Prostate gland (tissue), 2 donors: ENCODE measurements around the gene WDR48. TPM values are rescaled to one million over a fixed set of nuclear protein-coding genes. Genes with fewer than 3 reads are reported as not detected.

ENCODE experiments used
- DNase-seq: peaks from one replicate; pipeline ENCODE4 v3.0.0-alpha.2; 2019; ENCODE audit warnings: low spot score
- H3K27ac ChIP-seq, 2 donors: fragments of 200-600 bp; sonication (generic); 2 replicates each; pipeline ENCODE4 v1.5.1; 2017 to 2019
- H3K27me3 ChIP-seq: fragments of 200-600 bp; sonication (generic); replicated peaks from 2 replicates; pipeline ENCODE4 v1.5.1; 2019; ENCODE audit not compliant: insufficient read depth
- H3K36me3 ChIP-seq, 2 donors: fragments of 200-600 bp; sonication (generic); 1 replicate in 1 of 2; 2 replicates in 1 of 2; pipeline versions ENCODE4 v1.5.1 to v1.8.1; 2017 to 2019
- H3K4me1 ChIP-seq: fragments of 200-600 bp; sonication (generic); replicated peaks from 2 replicates; pipeline ENCODE4 v1.5.1; 2019
- H3K4me3 ChIP-seq, 2 donors: fragments of 200-600 bp; sonication (generic); 2 replicates each; pipeline ENCODE4 v1.5.1; 2017 to 2019
- H3K9me3 ChIP-seq: fragments of 200-600 bp; sonication (generic); 2 replicates; pipeline ENCODE4 v1.5.1; 2017
- CTCF ChIP-seq, 4 experiments: fragments of 200-600 bp in 2 of 4; fragments of 450-650 bp in 2 of 4; sonication (generic) in 2 of 4; IDR thresholded peaks; 1 replicate in 3 of 4; 2 replicates in 1 of 4; pipeline ENCODE4 v1.5.1; 2016 to 2019; ENCODE audit warnings: antibody characterized with exemption in 4 of 4, mild to moderate bottlenecking in 2 of 4, moderate library complexity in 2 of 4
- POLR2A ChIP-seq: fragments of 450-650 bp; IDR thresholded peaks from one replicate; pipeline ENCODE4 v1.6.1; 2016; ENCODE audit warnings: antibody characterized with exemption, mild to moderate bottlenecking
- POLR2AphosphoS5 ChIP-seq: sonication (generic); formaldehyde crosslinking; IDR thresholded peaks from one replicate; pipeline ENCODE4 v1.6.1; 2017; ENCODE audit warnings: antibody characterized with exemption
- WGBS: methylation state at CpG from one replicate; pipeline ENCODE4 v1.1.5; 2018; 5-methylcytosine and 5-hydroxymethylcytosine counted together
- intact Hi-C: fragments of 100-400 bp; cut with DNase I; formaldehyde crosslinking; loops from one replicate; pipeline ENCODE4 v1.14.2; 2022
- total RNA-seq, 2 donors: library from RNA; depleted of rRNA; stranded (reverse); fragments of >200 nt; gene quantifications; one replicate each; pipeline ENCODE4 v1.1.0, GENCODE V29; 2016

Gene WDR48
- total RNA-seq, result 10 to 100 TPM; 22.5 to 46.7 TPM

DNA sequence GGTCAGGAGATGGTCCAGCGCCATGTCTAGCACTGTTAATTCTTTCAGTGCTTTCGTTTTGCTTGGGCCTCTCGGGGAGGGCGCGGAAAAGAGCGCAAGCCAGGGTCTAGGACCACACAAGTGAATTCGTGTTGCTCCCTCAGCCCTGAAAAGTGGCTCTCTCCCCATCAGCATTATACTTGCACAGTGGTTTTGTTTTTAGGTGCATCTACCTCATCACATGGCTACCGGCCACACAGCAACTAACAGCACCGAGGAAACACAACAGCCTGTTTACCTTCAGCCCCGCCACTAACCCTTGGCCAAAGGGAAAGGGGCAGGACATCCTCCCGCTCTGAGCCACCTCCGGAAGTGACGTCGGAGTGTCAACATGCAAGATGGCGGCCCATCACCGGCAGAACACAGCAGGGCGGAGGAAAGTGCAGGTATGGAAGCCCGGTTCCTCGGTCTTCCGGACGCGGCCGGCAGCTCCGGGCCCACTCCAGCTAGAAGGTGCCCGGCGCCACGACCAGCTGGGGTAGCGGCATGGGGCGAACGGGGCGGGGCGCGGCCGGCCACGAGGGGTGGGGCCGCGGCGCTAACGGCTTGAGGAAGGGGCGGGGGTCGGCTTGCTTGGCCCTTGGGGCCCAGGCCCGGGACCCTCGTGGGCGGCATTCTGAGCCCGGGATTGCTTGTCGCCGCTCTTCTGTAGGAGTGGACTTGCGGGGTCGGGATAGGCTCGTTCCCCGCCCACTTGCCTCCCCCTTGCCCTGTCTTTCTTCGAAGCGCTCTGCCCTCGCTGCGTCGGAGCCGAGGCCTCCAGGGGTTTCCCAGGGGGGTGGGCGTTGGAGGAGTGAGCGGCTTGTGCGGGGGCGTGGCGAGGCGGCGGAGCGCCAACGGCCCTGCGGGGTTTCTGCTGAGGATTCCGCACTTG, at the start of gene WDR48, which contains the start of gene SCN11A:
TSS of gene WDR48 (plus strand) at position 368 of the 913 bp plus-strand sequence. CDS start at position 378, 10 bp downstream.
TSS of gene SCN11A (minus strand) at position 296 of the 913 bp plus-strand sequence. CDS start 101,582 bp downstream, outside the sequence.
- Histone ChIP-seq H3K27ac (peak within 1 kb of the TSS; percentile 89), H3K4me1 (no peaks in the 10 kb centered on the region), H3K27me3 (no peaks in the 10 kb centered on the region), H3K36me3 (no peaks in the 10 kb centered on the region), H3K9me3 (no peaks in the 10 kb centered on the region), H3K4me3 (peak within 1 kb of the TSS; percentile 95 to 98)
- intact Hi-C loops, result no loop called here
- peak; percentile 95 for DNase-seq
- WGBS, result under 1% methylated on average over 68 of the region's 68 CpGs
- peak; percentile 81 for TF ChIP-seq POLR2A
- peak; percentile 98 for TF ChIP-seq POLR2AphosphoS5
- TF ChIP-seq CTCF (IDR thresholded peaks at IDR 0.05), result peak in 1 of 4 experiments; percentile 3

GRCh38 chr3:39005295-39005694, 46.5 kb upstream of the WDR48 start:
- WGBS, result 55% methylated on average over 2 of the region's 2 CpGs
- Histone ChIP-seq H3K4me1 (no peaks in the 10 kb centered on the region), H3K27me3 (no peaks in the 10 kb centered on the region), H3K36me3 (no peaks in the 10 kb centered on the region), H3K27ac (no peak overlapping the region), H3K4me3 (no peak overlapping the region), H3K9me3 (no peaks in the 10 kb centered on the region)
- TF ChIP-seq CTCF (IDR thresholded peaks at IDR 0.05) (no peak), POLR2A (no peak), POLR2AphosphoS5 (no peak)
- no peak for DNase-seq
- intact Hi-C loops, result no loop called here

- no peak overlapping the region for H3K27ac ChIP-seq
- intact Hi-C loops, result no loop called here
- no peaks in the 10 kb centered on the region for H3K9me3 ChIP-seq
- TF ChIP-seq POLR2AphosphoS5, result no peak
- no peak for TF ChIP-seq POLR2A
- TF ChIP-seq CTCF (IDR thresholded peaks at IDR 0.05), result no peak
- H3K4me3 ChIP-seq, result no peak overlapping the region
- DNase-seq, result no peak
- 73% methylated on average over 2 of the region's 2 CpGs for WGBS
- no peaks in the 10 kb centered on the region for H3K27me3 ChIP-seq
- no peaks in the 10 kb centered on the region for H3K36me3 ChIP-seq
- no peaks in the 10 kb centered on the region for H3K4me1 ChIP-seq
These were observed 40.6 kb upstream of the WDR48 start for GRCh38 chr3:39011191-39011736.

GRCh38 chr3:39013289-39013688, 38.5 kb upstream of the WDR48 start:
- 36% methylated on average over 2 of the region's 2 CpGs for WGBS

More at GRCh38 chr3:39013289-39013688, 38.5 kb upstream of the WDR48 start:
- Histone ChIP-seq H3K36me3 (no peaks in the 10 kb centered on the region), H3K9me3 (no peaks in the 10 kb centered on the region), H3K27me3 (no peaks in the 10 kb centered on the region), H3K27ac (no peak overlapping the region), H3K4me3 (no peak overlapping the region), H3K4me1 (no peaks in the 10 kb centered on the region)
- DNase-seq, result no peak
- intact Hi-C loops, result no loop called here
- TF ChIP-seq POLR2A, result no peak
- TF ChIP-seq POLR2AphosphoS5, result no peak
- no peak for TF ChIP-seq CTCF (IDR thresholded peaks at IDR 0.05)
